ENCODE results near the gene DNAJC21.
"Not testable (repeated sequence)": the region's sequence is repeated elsewhere in the genome, so short reads cannot be mapped to it uniquely, and the experiment has no call there.

The DNAJC21 gene

DNA sequence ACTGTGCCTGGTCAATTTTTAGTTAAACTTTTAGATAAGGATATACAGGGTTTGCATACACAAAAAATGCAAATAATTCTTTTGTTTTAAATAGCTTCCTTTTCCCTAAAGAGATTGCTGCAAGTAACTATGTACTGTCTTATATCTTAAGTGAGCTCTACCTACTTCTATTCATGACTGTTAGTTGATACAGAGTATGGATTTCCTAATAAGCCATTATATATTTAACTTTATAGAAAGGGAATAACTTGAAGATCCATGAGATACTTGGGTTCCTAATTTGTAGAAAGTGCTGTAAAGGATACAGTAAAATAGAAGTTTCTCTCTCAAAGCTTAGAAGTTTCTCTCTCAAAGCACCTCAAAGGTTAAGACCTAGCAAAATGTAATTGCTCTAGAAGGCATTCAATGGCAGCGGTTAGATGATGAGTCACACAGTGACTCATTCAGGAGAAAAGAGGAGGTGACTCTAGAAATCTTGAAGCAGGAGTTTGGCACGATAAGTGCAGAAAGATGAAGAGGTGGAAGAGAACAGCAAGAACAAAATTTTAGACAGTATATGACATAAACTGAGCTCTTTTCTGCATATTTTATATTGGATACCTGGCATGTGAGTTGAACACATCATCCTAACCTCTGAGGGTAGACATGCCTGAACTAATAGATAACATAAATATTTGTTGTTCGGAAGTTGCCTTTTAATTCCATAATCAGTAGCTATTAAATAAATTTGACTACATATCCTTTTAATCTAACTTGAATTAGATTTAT, 5.5 kb upstream of the DNAJC21 start:
- no peak for DNase-seq

DNA sequence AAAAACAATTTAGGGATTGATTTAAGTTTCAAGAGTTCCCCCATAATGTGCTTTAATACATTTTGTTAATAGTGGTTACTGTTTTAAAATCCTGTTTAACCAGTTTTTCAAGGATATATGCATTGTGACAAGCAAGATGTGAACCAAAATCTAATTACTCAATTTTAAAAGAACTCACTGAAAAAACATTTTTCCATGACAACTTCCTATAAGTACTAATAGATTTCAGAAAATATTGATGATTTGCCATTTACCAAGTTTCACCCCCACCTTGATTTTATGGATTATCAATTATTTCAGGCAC, 4.9 kb upstream of the DNAJC21 start:
- DNase-seq, result no peak

GRCh38 chr5:34926318-34926888, 3.0 kb upstream of the DNAJC21 start:
- DNase-seq, result no peak

GRCh38 chr5:34927785-34928184, 1.6 kb upstream of the DNAJC21 start:
- DNase-seq, result no peak

DNA sequence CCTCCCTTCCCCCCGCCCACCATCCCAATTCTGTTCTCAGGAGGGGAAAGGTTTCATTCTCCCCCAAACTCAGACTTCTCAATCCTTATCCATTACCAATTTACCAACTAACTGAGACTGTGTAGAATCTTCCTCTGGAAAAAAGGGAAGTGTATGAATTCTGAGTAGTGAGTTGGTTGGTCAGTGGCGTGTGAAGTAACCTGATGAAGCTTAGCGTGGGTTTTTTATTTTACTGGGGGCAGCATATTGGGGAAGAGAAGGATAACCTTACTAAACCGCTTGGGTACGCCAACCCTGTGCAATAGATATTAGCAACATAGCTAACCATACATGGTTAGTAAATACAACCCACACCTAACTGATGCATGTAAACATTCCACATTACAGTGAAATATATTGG, 1.1 kb upstream of the DNAJC21 start:
- DNase-seq, result no peak

DNA sequence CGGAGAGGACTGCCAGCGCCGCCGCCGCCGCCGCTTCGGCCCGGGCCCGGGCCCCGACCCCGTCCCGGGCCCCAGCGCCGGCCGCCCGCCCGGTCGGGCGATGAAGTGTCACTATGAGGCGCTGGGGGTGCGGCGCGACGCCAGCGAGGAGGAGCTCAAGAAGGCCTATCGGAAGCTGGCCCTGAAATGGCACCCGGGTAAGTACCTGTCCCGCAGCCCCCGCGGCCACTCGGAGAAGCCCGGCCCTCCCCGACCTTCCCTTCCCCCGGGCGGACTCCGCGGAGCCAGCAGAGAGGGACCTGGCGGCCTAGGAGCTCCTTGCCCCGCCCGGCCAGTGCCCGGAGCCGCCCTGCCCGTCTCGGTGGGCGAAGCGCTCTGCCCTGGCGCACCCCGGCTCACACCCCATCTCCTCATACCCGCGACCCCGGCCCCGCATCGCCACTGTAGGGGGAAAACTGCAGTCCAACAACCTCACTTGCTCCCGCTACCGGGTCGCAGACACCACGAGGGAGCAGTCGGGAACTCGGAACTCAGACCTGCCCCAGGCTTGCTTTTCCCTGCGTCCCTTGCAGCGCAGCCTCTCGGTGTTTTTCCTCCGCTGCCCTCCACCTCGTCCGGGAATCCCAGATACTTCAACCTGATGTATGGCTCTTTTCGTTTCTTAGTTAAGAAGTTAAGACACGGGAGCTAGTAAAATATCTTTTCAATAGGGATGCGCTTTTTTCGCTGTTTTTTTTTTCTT, 532 bp downstream of the DNAJC21 start:
- peak; percentile 91 for DNase-seq

- DNase-seq, result no peak
Observed at GRCh38 chr5:34930462-34930844, 1.1 kb downstream of the DNAJC21 start.

DNA sequence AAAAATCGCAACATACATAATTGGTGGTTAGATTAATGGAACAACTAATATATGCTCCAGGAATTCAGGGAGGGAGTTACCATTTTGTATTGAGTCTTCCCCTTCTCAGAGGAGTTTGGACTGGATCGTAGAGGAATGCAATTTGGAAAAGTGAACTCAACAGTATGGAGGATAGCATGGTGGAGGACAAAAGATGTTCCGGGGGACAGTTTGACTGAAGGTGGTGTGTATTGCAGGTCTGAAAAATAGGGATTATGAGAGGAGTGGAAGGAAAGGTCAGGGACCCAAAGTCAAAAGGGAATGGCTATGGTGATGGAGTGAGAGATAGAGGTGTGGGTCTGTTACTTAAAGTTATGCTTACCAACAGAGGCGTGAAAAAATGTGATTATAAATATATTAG, 1.5 kb downstream of the DNAJC21 start:
- DNase-seq, result no peak

GRCh38 chr5:34932947-34933346, 3.6 kb downstream of the DNAJC21 start:
- no peak for DNase-seq

DNA sequence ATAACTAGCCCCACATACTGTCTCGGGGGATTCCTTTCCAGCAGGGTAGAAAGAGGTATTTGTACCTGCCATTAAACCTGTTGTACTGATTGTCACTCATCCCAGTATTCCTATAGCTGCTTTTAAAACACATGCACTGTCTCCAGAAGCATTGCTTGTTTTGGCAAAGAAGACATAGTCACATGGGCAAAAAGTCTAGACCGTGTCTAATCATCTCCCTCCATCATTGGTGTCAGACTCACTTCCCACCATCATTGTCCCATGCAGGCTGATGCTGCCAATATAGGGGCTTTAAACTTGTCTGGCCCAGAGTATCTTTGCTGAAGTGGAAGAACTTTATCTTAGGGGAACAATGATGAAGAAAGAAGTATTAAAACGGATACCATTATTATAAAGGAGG, 12.6 kb downstream of the DNAJC21 start:
- no peak for DNase-seq

DNA sequence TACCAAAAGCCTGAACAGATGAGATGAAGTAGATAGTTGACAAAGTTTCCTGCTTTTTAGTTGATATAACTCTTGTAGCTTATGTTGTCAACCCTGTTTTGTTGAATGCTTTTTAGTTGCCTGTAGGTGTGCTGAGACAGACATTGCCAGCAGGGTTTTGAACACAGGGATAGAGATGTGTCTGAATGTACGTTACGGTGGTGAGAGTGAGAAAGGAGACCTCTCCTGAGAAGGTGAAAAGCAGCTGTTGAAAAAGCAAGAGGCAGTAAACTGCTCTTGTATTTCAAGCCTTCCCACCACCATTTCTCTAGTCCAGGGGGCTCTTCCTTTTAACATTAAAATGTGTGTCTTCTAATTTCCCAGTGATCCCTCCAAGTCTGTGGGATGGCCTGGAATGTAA, 14.7 kb downstream of the DNAJC21 start:
- no peak for DNase-seq

- DNase-seq, result no peak
Observed at GRCh38 chr5:34944460-34945047, 15.2 kb downstream of the DNAJC21 start.

- no peak for DNase-seq
Observed at GRCh38 chr5:34957321-34957720, 28.0 kb downstream of the DNAJC21 start.

GRCh38 chr5:34957857-34958690, 28.7 kb downstream of the DNAJC21 start:
- DNase-seq, result no peak

- no peak for DNase-seq
Observed at GRCh38 chr5:34959323-34959722, 30.0 kb downstream of the DNAJC21 start.

- DNase-seq, result no peak
Observed at GRCh38 chr5:34967540-34967939, 38.2 kb downstream of the DNAJC21 start.

DNA sequence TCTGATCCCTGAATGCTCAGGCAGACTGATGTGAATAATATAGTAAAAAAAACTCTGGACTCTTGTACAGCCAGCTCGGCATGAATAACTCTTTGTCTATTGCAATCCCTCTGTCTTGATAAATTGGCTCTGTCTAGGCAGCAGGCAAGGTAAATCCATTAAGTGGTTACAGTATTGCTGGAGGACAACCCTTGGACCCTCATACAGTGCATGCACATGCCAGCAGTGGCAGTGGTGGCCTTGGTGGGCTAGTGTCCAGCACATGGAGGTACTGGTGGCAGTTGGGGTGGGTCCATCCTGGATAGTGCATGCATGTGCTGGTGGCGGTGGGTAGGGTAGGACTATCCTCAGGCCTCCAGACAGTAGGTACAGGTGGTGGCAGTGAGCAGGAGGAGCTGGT, 38.9 kb downstream of the DNAJC21 start:
- DNase-seq, result no peak

GRCh38 chr5:34970552-34970951, 41.2 kb downstream of the DNAJC21 start:
- DNase-seq, result no peak

DNA sequence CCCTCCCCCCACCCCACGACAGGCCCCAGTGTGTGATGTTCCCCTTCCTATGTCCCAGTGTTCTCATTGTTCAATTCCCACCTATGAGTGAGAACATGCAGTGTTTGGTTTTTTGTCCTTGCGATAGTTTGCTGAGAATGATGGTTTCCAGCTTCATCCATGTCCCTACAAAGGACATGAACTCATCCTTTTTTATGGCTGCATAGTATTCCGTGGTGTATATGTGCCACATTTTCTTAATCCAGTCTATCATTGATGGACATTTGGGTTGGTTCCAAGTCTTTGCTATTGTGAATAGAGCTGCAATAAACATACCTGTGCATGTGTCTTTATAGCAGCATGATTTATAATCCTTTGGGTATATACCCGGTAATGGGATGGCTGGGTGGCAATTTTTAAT, 42.3 kb downstream of the DNAJC21 start:
- DNase-seq, result not testable (repeated sequence)

DNA sequence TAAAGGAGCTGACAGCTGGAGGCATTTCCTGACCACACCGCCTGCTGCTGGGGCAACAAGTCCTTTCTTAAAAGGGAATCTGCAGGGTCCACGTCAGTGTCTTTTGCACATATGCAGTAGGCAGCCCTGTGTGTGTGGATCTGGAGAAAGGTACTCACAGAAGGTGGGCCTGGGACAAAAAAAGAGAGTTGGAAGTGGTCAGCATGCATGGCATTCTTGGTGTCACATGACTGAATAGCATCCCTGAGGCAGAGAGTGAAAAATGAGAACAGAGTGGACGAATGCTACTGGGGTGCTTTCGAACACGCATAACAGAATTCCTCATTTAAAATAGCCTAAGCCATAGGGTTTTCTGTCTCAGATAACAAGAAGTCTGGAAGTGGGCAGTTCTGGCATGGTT, 47.0 kb downstream of the DNAJC21 start:
- no peak for DNase-seq

GRCh38 chr5:34977934-34978613, 48.7 kb downstream of the DNAJC21 start:
- DNase-seq, result no peak

- DNase-seq, result no peak
Observed at GRCh38 chr5:34978681-34979080, 49.3 kb downstream of the DNAJC21 start.

All from right hindlimb (tissue), 1 donor.